Adrenal gland (tissue), 5 donors: ENCODE results near the gene GNAQ.

Experiments used
- CTCF ChIP-seq, 6 experiments: fragments of 450-650 bp in 4 of 6; fragments of 200-600 bp in 2 of 6; sonication (generic) in 1 of 6; IDR thresholded peaks; 1 replicate in 5 of 6; 2 replicates in 1 of 6; pipeline versions ENCODE4 v1.5.1 to v1.8.0; 2016 to 2021; ENCODE audit warnings: antibody characterized with exemption in 6 of 6, mild to moderate bottlenecking in 2 of 6, moderate library complexity in 1 of 6
- POLR2A ChIP-seq, 2 donors: fragments of 450-650 bp; IDR thresholded peaks; one replicate each; pipeline ENCODE4 v1.6.1; 2017; ENCODE audit warnings: antibody characterized with exemption in 2 of 2, mild to moderate bottlenecking in 2 of 2, moderate library complexity in 1 of 2
- donor health status: DM: no; HTN: no; CAD: no.

GRCh38 chr9:77952635-77953328 is 78.8 kb downstream of the GNAQ start:
- TF ChIP-seq CTCF (IDR thresholded peaks at IDR 0.05) (no peak), POLR2A (IDR thresholded peaks at IDR 0.05) (no peak)
